PC-9 (cell line): ENCODE measurements around the gene NAV3. TPM values are rescaled to one million over a fixed set of nuclear protein-coding genes. Genes with fewer than 3 reads are reported as not detected.

Experiments
- BruUV-seq: library from RNA; stranded (reverse); fragments of 400-500 nt; replicated peaks from 2 replicates; lab custom pipeline; 2021; lab: Mats Ljungman, UMichigan
- CTCF ChIA-PET: fragments of 300-600 bp; sonication (Branson Sonifier 250); formaldehyde crosslinking; loops from one replicate; lab custom pipeline; 2022; ENCODE audit warnings: antibody characterized with exemption; lab: Charles Lee
- POLR2A ChIA-PET: fragments of 300-600 bp; sonication (Branson Sonifier 250); formaldehyde crosslinking; loops from one replicate; lab custom pipeline; 2022; ENCODE audit warnings: antibody characterized with exemption; ENCODE audit not compliant: unreplicated experiment; lab: Charles Lee
- DNase-seq, 2 experiments: peaks; one replicate each; pipeline versions ENCODE4 v3.0.0 to v3.0.0-alpha.2; 2015 to 2022; ENCODE audit warnings: mixed read lengths in 1 of 2
- H2AFZ ChIP-seq: fragments of 200-600 bp; sonication (generic); 2 replicates; pipeline ENCODE4 v1.8.1; 2017; ENCODE audit warnings: antibody characterized with exemption
- H3F3A ChIP-seq: fragments of 200-600 bp; sonication (generic); 2 replicates; pipeline ENCODE4 v1.8.1; 2017; ENCODE audit warnings: antibody characterized with exemption, mild to moderate bottlenecking, low read depth; ENCODE audit not compliant: insufficient read depth
- H3K27ac ChIP-seq: fragments of 200-600 bp; sonication (generic); 2 replicates; pipeline ENCODE4 v1.6.1; 2016; ENCODE audit warnings: mixed run types
- H3K27me3 ChIP-seq: fragments of 200-600 bp; sonication (generic); 2 replicates; pipeline ENCODE4 v1.6.1; 2016; ENCODE audit warnings: low read depth, mixed run types; ENCODE audit not compliant: insufficient read depth
- H3K36me3 ChIP-seq: fragments of 200-600 bp; sonication (generic); 2 replicates; pipeline ENCODE4 v1.6.1; 2016; ENCODE audit warnings: low read depth, mixed run types
- H3K4me1 ChIP-seq: fragments of 200-600 bp; sonication (generic); replicated peaks from 2 replicates; pipeline ENCODE4 v1.6.1; 2016; ENCODE audit warnings: mixed run types; ENCODE audit not compliant: insufficient read depth
- H3K4me2 ChIP-seq: fragments of 200-600 bp; sonication (generic); 2 replicates; pipeline ENCODE4 v1.6.1; 2017; ENCODE audit warnings: mixed run types
- H3K4me3 ChIP-seq: fragments of 200-600 bp; sonication (generic); 2 replicates; pipeline ENCODE4 v1.6.1; 2016; ENCODE audit warnings: mixed run types
- H3K79me2 ChIP-seq: fragments of 200-600 bp; sonication (generic); 2 replicates; pipeline ENCODE4 v1.6.1; 2017; ENCODE audit warnings: low read depth, mixed run types
- H3K9me2 ChIP-seq: fragments of 200-600 bp; sonication (generic); 2 replicates; pipeline ENCODE4 v1.8.1; 2017; ENCODE audit warnings: mild to moderate bottlenecking; ENCODE audit not compliant: insufficient read depth
- H3K9me3 ChIP-seq: fragments of 200-600 bp; sonication (generic); 2 replicates; pipeline ENCODE4 v1.8.1; 2016; ENCODE audit warnings: low read depth; ENCODE audit not compliant: insufficient read depth
- H4K20me1 ChIP-seq: fragments of 200-600 bp; sonication (generic); 2 replicates; pipeline ENCODE4 v1.8.1; 2017; ENCODE audit not compliant: insufficient read depth
- EZH2 ChIP-seq: fragments of 200-600 bp; sonication (generic); IDR thresholded peaks from 2 replicates; pipeline ENCODE4 v1.8.0; 2017; ENCODE audit warnings: antibody characterized with exemption, low read depth
- intact Hi-C: fragments of 100-400 bp; cut with micrococcal nuclease; formaldehyde crosslinking; loops from one replicate; pipeline ENCODE4 v1.10.0; 2022; ENCODE audit not compliant: unreplicated experiment
- total RNA-seq: library from RNA; stranded (reverse); gene quantifications from 2 replicates; pipeline ENCODE4 v1.2.3, GENCODE V29; 2021
- TF ChIP-seq, protein P1 (sequence below): fragments of 200-600 bp; sonication (generic); conservative IDR thresholded peaks from 2 replicates; pipeline ENCODE4 v1.6.1; 2017; ENCODE audit warnings: mixed run types, antibody characterized with exemption, mild to moderate bottlenecking, moderate library complexity

The NAV3 gene
- total RNA-seq, 1 experiment from 2014 or later: 13.6 TPM

- Histone ChIP-seq H3K79me2 (no peaks in the 10 kb centered on the region), H3K4me3 (no peak overlapping the region), H3K27ac (no peak overlapping the region), H3F3A (no peaks in the 10 kb centered on the region), H3K9me3 (no peaks in the 10 kb centered on the region), H3K4me1 (no peaks in the 10 kb centered on the region), H4K20me1 (no peaks in the 10 kb centered on the region), H3K27me3 (no peaks in the 10 kb centered on the region), H3K36me3 (no peaks in the 10 kb centered on the region), H3K4me2 (no peak overlapping the region), H2AFZ (no peak overlapping the region), H3K9me2 (peaks cover 3% of the 10 kb centered on the region; the same call in 1 of the 2 replicates)
- TF ChIP-seq, protein P1, sequence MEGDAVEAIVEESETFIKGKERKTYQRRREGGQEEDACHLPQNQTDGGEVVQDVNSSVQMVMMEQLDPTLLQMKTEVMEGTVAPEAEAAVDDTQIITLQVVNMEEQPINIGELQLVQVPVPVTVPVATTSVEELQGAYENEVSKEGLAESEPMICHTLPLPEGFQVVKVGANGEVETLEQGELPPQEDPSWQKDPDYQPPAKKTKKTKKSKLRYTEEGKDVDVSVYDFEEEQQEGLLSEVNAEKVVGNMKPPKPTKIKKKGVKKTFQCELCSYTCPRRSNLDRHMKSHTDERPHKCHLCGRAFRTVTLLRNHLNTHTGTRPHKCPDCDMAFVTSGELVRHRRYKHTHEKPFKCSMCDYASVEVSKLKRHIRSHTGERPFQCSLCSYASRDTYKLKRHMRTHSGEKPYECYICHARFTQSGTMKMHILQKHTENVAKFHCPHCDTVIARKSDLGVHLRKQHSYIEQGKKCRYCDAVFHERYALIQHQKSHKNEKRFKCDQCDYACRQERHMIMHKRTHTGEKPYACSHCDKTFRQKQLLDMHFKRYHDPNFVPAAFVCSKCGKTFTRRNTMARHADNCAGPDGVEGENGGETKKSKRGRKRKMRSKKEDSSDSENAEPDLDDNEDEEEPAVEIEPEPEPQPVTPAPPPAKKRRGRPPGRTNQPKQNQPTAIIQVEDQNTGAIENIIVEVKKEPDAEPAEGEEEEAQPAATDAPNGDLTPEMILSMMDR: no peak
- TF ChIP-seq EZH2: no peak
- intact Hi-C loops: no loop called here
- CTCF ChIA-PET: no interaction called here
- no TSS peak for BruUV-seq
- DNase-seq: no peak
- POLR2A ChIA-PET: no interaction called here
These were observed 353.1 kb downstream of the NAV3 start for GRCh38 chr12:78183824-78184223.

DNA sequence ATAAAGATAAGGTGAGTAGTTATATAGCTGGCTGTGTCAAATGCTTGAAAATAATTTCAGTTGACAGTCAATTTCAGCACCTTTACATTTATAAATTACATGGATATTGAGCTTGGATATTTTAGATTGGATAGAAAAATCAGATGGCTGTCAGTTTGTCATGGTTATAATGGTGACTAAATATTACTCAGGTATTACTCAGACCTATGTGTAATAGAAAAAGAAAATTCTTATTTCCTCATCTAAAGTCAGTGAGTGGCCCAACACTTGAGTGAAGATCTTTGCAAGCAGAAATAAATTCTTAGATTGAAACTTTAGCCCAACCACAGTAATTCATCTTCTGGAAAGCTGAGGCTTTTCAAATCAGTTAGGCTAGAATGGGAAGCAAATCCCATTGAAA, 354.4 kb downstream of the NAV3 start:
- Histone ChIP-seq H3K9me3 (no peaks in the 10 kb centered on the region), H2AFZ (no peak overlapping the region), H3K79me2 (no peaks in the 10 kb centered on the region), H3K27ac (no peak overlapping the region), H3K4me2 (no peak overlapping the region), H3K9me2 (peaks cover 3% of the 10 kb centered on the region; the same call in 1 of the 2 replicates), H3K27me3 (no peaks in the 10 kb centered on the region), H4K20me1 (no peaks in the 10 kb centered on the region), H3F3A (no peaks in the 10 kb centered on the region), H3K4me1 (no peaks in the 10 kb centered on the region), H3K4me3 (no peak overlapping the region), H3K36me3 (no peaks in the 10 kb centered on the region)
- TF ChIP-seq EZH2: no peak
- TF ChIP-seq, protein P1: no peak
- CTCF ChIA-PET: no interaction called here
- no TSS peak for BruUV-seq
- intact Hi-C loops: no loop called here
- POLR2A ChIA-PET: no interaction called here
- no peak for DNase-seq

DNA sequence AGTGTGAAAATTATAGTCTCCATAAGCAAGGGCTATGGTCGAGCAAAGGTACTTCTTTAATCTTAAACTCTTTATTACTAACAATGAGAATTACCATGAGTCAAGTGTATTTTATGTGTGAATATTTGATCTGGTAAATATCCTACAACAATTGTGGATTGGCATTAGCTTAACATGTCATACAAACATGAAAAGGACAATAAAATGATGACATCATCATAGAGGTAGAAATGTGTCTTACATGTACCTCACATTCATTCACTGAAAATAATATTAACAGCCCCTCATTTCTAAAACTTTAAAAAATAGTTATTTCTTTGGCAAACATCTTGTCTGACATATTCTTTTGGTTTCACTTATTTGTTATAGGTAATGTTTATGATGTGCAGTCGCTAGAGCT, 355.0 kb downstream of the NAV3 start:
- H3K4me2 ChIP-seq: no peak overlapping the region
- ChIA-PET CTCF (no interaction called here), POLR2A (no interaction called here)
- no peaks in the 10 kb centered on the region for H4K20me1 ChIP-seq
- intact Hi-C loops: no loop called here
- H3K9me3 ChIP-seq: no peaks in the 10 kb centered on the region
- BruUV-seq: no TSS peak
- H3K4me1 ChIP-seq: no peaks in the 10 kb centered on the region
- H3K9me2 ChIP-seq: peaks cover 3% of the 10 kb centered on the region; the same call in 1 of the 2 replicates
- no peaks in the 10 kb centered on the region for H3K79me2 ChIP-seq
- no peaks in the 10 kb centered on the region for H3F3A ChIP-seq
- no peak overlapping the region for H3K4me3 ChIP-seq
- no peak overlapping the region for H2AFZ ChIP-seq
- H3K27ac ChIP-seq: no peak overlapping the region
- no peak for DNase-seq
- no peak for TF ChIP-seq EZH2
- TF ChIP-seq, protein P1: no peak
- H3K27me3 ChIP-seq: no peaks in the 10 kb centered on the region
- no peaks in the 10 kb centered on the region for H3K36me3 ChIP-seq
